CD4-positive, alpha-beta memory T cell (primary cell): ENCODE measurements around the gene ARHGAP42. TPM values are rescaled to one million over a fixed set of nuclear protein-coding genes. Genes with fewer than 3 reads are reported as not detected.
"Not testable (repeated sequence)": the region's sequence is repeated elsewhere in the genome, so short reads cannot be mapped to it uniquely, and the experiment has no call there.

Experiments used
- CTCF ChIA-PET: fragments of 350-600 bp; sonication (Branson Sonifier 250); formaldehyde crosslinking; loops from one replicate; lab custom pipeline; 2021; ENCODE audit warnings: inconsistent platforms; ENCODE audit not compliant: partially characterized antibody; lab: Charles Lee
- POLR2A ChIA-PET: fragments of 350-600 bp; sonication (Branson Sonifier 250); formaldehyde crosslinking; loops from one replicate; lab custom pipeline; 2021; ENCODE audit not compliant: partially characterized antibody; lab: Charles Lee
- DNase-seq, 5 donors: peaks; one replicate each; pipeline versions ENCODE4 v3.0.0 to v3.0.0-alpha.2; 2020 to 2022; ENCODE audit warnings: mixed read lengths in 1 of 5
- H3K27ac ChIP-seq: one replicate; pipeline ENCODE4 v1.7.0; 2013; ENCODE audit warnings: low read depth, low read length
- H3K27me3 ChIP-seq: 2 replicates; pipeline ENCODE4 v1.7.0; 2013; ENCODE audit warnings: mild to moderate bottlenecking, low read length, moderate library complexity; ENCODE audit not compliant: insufficient read depth
- H3K36me3 ChIP-seq: 2 replicates; pipeline ENCODE4 v1.7.0; 2013; ENCODE audit warnings: mild to moderate bottlenecking, low read length, moderate library complexity; ENCODE audit not compliant: insufficient read depth
- H3K4me1 ChIP-seq: 2 replicates; pipeline ENCODE4 v1.7.0; 2013; ENCODE audit warnings: mild to moderate bottlenecking, low read length, moderate library complexity; ENCODE audit not compliant: insufficient read depth
- H3K4me3 ChIP-seq, 2 donors: one replicate each; pipeline ENCODE4 v1.7.0; 2013; ENCODE audit warnings: low read length in 2 of 2, mild to moderate bottlenecking in 1 of 2
- H3K9me3 ChIP-seq, 2 donors: one replicate each; pipeline ENCODE4 v1.7.0; 2013; ENCODE audit warnings: low read length in 2 of 2, control low read depth in 1 of 2; ENCODE audit not compliant: control insufficient read depth in 1 of 2
- H3K27ac Mint-ChIP-seq, 7 donors: one replicate each; pipeline ENCODE4 v1.8.0; 2020 to 2021; ENCODE audit warnings: mixed read lengths in 7 of 7, mild to moderate bottlenecking in 6 of 7, inconsistent platforms in 3 of 7, moderate library complexity in 3 of 7
- H3K27me3 Mint-ChIP-seq, 2 donors: one replicate each; pipeline ENCODE4 v1.8.0; 2020 to 2021; ENCODE audit warnings: mixed read lengths in 2 of 2
- H3K36me3 Mint-ChIP-seq, 2 donors: one replicate each; pipeline ENCODE4 v1.8.0; 2020 to 2021; ENCODE audit warnings: mixed read lengths in 2 of 2, inconsistent platforms in 1 of 2, mild to moderate bottlenecking in 1 of 2
- H3K4me1 Mint-ChIP-seq, 4 donors: one replicate each; pipeline ENCODE4 v1.8.0; 2020 to 2021; ENCODE audit warnings: mixed read lengths in 4 of 4, mild to moderate bottlenecking in 1 of 4
- H3K4me3 Mint-ChIP-seq, 8 donors: one replicate each; pipeline ENCODE4 v1.8.0; 2020 to 2021; ENCODE audit warnings: mixed read lengths in 8 of 8, mild to moderate bottlenecking in 7 of 8, moderate library complexity in 6 of 8, inconsistent platforms in 3 of 8
- H3K9me3 Mint-ChIP-seq, 8 donors: one replicate each; pipeline ENCODE4 v1.8.0; 2020 to 2021; ENCODE audit warnings: mixed read lengths in 8 of 8, mild to moderate bottlenecking in 5 of 8, inconsistent platforms in 3 of 8, moderate library complexity in 1 of 8
- intact Hi-C: fragments of 100-400 bp; cut with micrococcal nuclease; formaldehyde crosslinking; loops from one replicate; pipeline ENCODE4 v1.15.1; 2023
- polyA plus RNA-seq, 2 donors: library from polyadenylated mRNA; unstranded; fragments of 300-500 nt; fragmentation: Illumina TruSeq; gene quantifications; one replicate each; pipeline ENCODE4 v1.2.3, GENCODE V29; 2021
- total RNA-seq, 2 experiments: library from RNA; stranded (reverse); gene quantifications; one replicate each; pipeline ENCODE4 v1.2.3, GENCODE V29; 2021

The ARHGAP42 gene
- total and polyA plus RNA-seq, 4 experiments from 2014 or later, result not detected

GRCh38 chr11:100738701-100739270, 51.7 kb downstream of the ARHGAP42 start:
- intact Hi-C loops, result no loop called here
- ChIA-PET CTCF (no interaction called here), POLR2A (no interaction called here)
- Mint-ChIP-seq H3K4me1 (no peaks in the 10 kb centered on the region), H3K27ac (no peak overlapping the region), H3K27me3 (no peaks in the 10 kb centered on the region), H3K36me3 (no peaks in the 10 kb centered on the region), H3K4me3 (no peak overlapping the region), H3K9me3 (peaks cover 0 to 8% (median 3%) of the 10 kb centered on the region in 8 donors)
- H3K9me3 ChIP-seq, result peaks cover 0 to 3% of the 10 kb centered on the region in 2 donors
- no peak overlapping the region for H3K4me3 ChIP-seq
- DNase-seq, result no peak
- H3K27me3 ChIP-seq, result no peaks in the 10 kb centered on the region
- no peak overlapping the region for H3K27ac ChIP-seq
- no peaks in the 10 kb centered on the region for H3K36me3 ChIP-seq
- H3K4me1 ChIP-seq, result no peaks in the 10 kb centered on the region

- Histone ChIP-seq H3K4me1 (no peaks in the 10 kb centered on the region), H3K4me3 (no peak overlapping the region), H3K27me3 (no peaks in the 10 kb centered on the region), H3K27ac (no peak overlapping the region), H3K36me3 (no peaks in the 10 kb centered on the region), H3K9me3 (peaks cover 0 to 3% of the 10 kb centered on the region in 2 donors)
- CTCF ChIA-PET, result no interaction called here
- Mint-ChIP-seq H3K9me3 (peaks cover 0 to 8% (median 3%) of the 10 kb centered on the region in 8 donors), H3K4me1 (no peaks in the 10 kb centered on the region), H3K4me3 (no peak overlapping the region), H3K27me3 (no peaks in the 10 kb centered on the region), H3K27ac (no peak overlapping the region), H3K36me3 (no peaks in the 10 kb centered on the region)
- intact Hi-C loops, result no loop called here
- POLR2A ChIA-PET, result no interaction called here
- no peak for DNase-seq
Observed at GRCh38 chr11:100739666-100740065, 52.6 kb downstream of the ARHGAP42 start.

- Mint-ChIP-seq H3K4me1 (no peaks in the 10 kb centered on the region), H3K4me3 (no peak overlapping the region), H3K27me3 (no peaks in the 10 kb centered on the region), H3K36me3 (no peaks in the 10 kb centered on the region), H3K9me3 (peaks cover 0 to 8% (median 3%) of the 10 kb centered on the region in 8 donors), H3K27ac (no peak overlapping the region)
- Histone ChIP-seq H3K27me3 (no peaks in the 10 kb centered on the region), H3K4me3 (no peak overlapping the region), H3K9me3 (peaks cover 0 to 3% of the 10 kb centered on the region in 2 donors), H3K36me3 (no peaks in the 10 kb centered on the region), H3K27ac (no peak overlapping the region), H3K4me1 (no peaks in the 10 kb centered on the region)
- ChIA-PET POLR2A (no interaction called here), CTCF (no interaction called here)
- intact Hi-C loops, result no loop called here
- no peak for DNase-seq
Observed at GRCh38 chr11:100740440-100740839, 53.4 kb downstream of the ARHGAP42 start.

GRCh38 chr11:100741866-100742625, 55.0 kb downstream of the ARHGAP42 start:
- H3K4me1 ChIP-seq, result no peaks in the 10 kb centered on the region
- Mint-ChIP-seq H3K4me3 (no peak overlapping the region), H3K27ac (no peak overlapping the region), H3K36me3 (no peaks in the 10 kb centered on the region), H3K4me1 (no peaks in the 10 kb centered on the region), H3K9me3 (peaks cover 0 to 8% (median 3%) of the 10 kb centered on the region in 8 donors), H3K27me3 (no peaks in the 10 kb centered on the region)
- H3K36me3 ChIP-seq, result no peaks in the 10 kb centered on the region
- POLR2A ChIA-PET, result no interaction called here
- H3K27ac ChIP-seq, result no peak overlapping the region
- CTCF ChIA-PET, result no interaction called here
- no peak for DNase-seq
- H3K4me3 ChIP-seq, result no peak overlapping the region
- intact Hi-C loops, result no loop called here
- no peaks in the 10 kb centered on the region for H3K9me3 ChIP-seq
- H3K27me3 ChIP-seq, result no peaks in the 10 kb centered on the region

GRCh38 chr11:100746448-100746847, 59.4 kb downstream of the ARHGAP42 start:
- POLR2A ChIA-PET, result no interaction called here
- H3K9me3 ChIP-seq, result no peaks in the 10 kb centered on the region

GRCh38 chr11:100748153-100748552, 61.1 kb downstream of the ARHGAP42 start:
- ChIA-PET POLR2A (no interaction called here), CTCF (no interaction called here)
- Mint-ChIP-seq H3K27ac (no peak overlapping the region), H3K4me3 (no peak overlapping the region), H3K36me3 (peaks cover 0 to 7% of the 10 kb centered on the region in 2 donors), H3K4me1 (no peaks in the 10 kb centered on the region), H3K9me3 (peaks cover 3 to 26% (median 17%) of the 10 kb centered on the region in 8 donors), H3K27me3 (no peaks in the 10 kb centered on the region)
- Histone ChIP-seq H3K9me3 (no peaks in the 10 kb centered on the region), H3K4me1 (no peaks in the 10 kb centered on the region), H3K4me3 (no peak overlapping the region), H3K27me3 (no peaks in the 10 kb centered on the region), H3K27ac (no peak overlapping the region), H3K36me3 (no peaks in the 10 kb centered on the region)
- intact Hi-C loops, result no loop called here
- DNase-seq, result no peak

More at GRCh38 chr11:100746448-100746847, 59.4 kb downstream of the ARHGAP42 start:
- Histone ChIP-seq H3K4me1 (no peaks in the 10 kb centered on the region), H3K4me3 (no peak overlapping the region), H3K27ac (no peak overlapping the region), H3K27me3 (no peaks in the 10 kb centered on the region), H3K36me3 (no peaks in the 10 kb centered on the region)
- H3K9me3 Mint-ChIP-seq, result peaks cover 3 to 22% (median 15%) of the 10 kb centered on the region in 8 donors
- no peak overlapping the region for H3K4me3 Mint-ChIP-seq
- intact Hi-C loops, result no loop called here
- CTCF ChIA-PET, result no interaction called here
- no peaks in the 10 kb centered on the region for H3K27me3 Mint-ChIP-seq
- DNase-seq, result no peak
- peaks cover 0 to 7% of the 10 kb centered on the region in 2 donors for H3K36me3 Mint-ChIP-seq
- no peak overlapping the region for H3K27ac Mint-ChIP-seq
- no peaks in the 10 kb centered on the region for H3K4me1 Mint-ChIP-seq

GRCh38 chr11:100749887-100750565, 62.9 kb downstream of the ARHGAP42 start:
- H3K36me3 ChIP-seq, H3K9me3 ChIP-seq, H3K36me3 Mint-ChIP-seq, H3K27me3 ChIP-seq, DNase-seq, H3K27ac ChIP-seq, intact Hi-C loops, H3K4me3 ChIP-seq, POLR2A ChIA-PET, H3K4me1 Mint-ChIP-seq, H3K27me3 Mint-ChIP-seq, H3K4me1 ChIP-seq, CTCF ChIA-PET, H3K4me3 Mint-ChIP-seq: not testable (repeated sequence)
- Mint-ChIP-seq H3K27ac (peak overlapping the region in 1 of 7 donors; percentile 9), H3K9me3 (peaks cover 0 to 32% (median 21%) of the 10 kb centered on the region in 8 donors)
